ENCODE results near the gene PGM3.

The PGM3 gene

GRCh38 chr6:83198486-83199172, 5.6 kb upstream of the PGM3 start:
- Histone ChIP-seq H3K36me3 (ENCODE audit: control insufficient read depth in 2 of 2, insufficient read depth in 1 of 2, low read length in 2 of 2) (peaks cover 16 to 34% of the 10 kb centered on the region in 2 experiments), H3K27ac (ENCODE audit: extremely low read depth, low read depth, low read length) (no peak overlapping the region), H3K9me3 (ENCODE audit: control insufficient read depth, insufficient read depth, low read depth, low read length) (no peaks in the 10 kb centered on the region), H3K4me3 (ENCODE audit: low read depth, low read length) (no peak overlapping the region), H3K4me1 (ENCODE audit: control insufficient read depth, insufficient read depth, low read length) (no peaks in the 10 kb centered on the region)
- TF ChIP-seq ZNF501 (tag by site-specific recombination; IDR thresholded peaks at IDR 0.05) (no peak), ZNF843 (tag by site-specific recombination; IDR thresholded peaks at IDR 0.05) (no peak), ZNF48 (tag by site-specific recombination; IDR thresholded peaks at IDR 0.05) (no peak)
- POLR2A ChIA-PET, result no interaction called here
- CTCF ChIA-PET, result interaction anchor here (0.5 to 2.5 kb wide), 6 partner anchors 16 to 316 kb away, joined by 3 to 8 read pairs (median 6); partner anchors contain the start of genes DOP1A and PRSS35

- Histone ChIP-seq H3K4me1 (ENCODE audit: control insufficient read depth, insufficient read depth, low read length) (peaks cover 2% of the 10 kb centered on the region; the same call in 1 of the 2 replicates), H3K27ac (ENCODE audit: extremely low read depth, low read depth, low read length) (peak overlapping the region; percentile 76; the same call in 1 of the 2 replicates), H3K36me3 (ENCODE audit: control insufficient read depth in 2 of 2, insufficient read depth in 1 of 2, low read length in 2 of 2) (peaks cover 16 to 56% of the 10 kb centered on the region in 2 experiments), H3K4me3 (ENCODE audit: low read depth, low read length) (peak overlapping the region; percentile 94), H3K9me3 (ENCODE audit: control insufficient read depth, insufficient read depth, low read depth, low read length) (no peaks in the 10 kb centered on the region)
- ChIA-PET CTCF (interaction anchor here (0.6 to 4.0 kb wide), 5 partner anchors 21 to 421 kb away, joined by 3 to 29 read pairs (median 6); partner anchors contain the start of genes DOP1A and UBE3D), POLR2A (interaction anchor here (0.9 to 1.6 kb wide), 5 partner anchors 10 to 128 kb away, joined by 3 to 5 read pairs (median 4); partner anchors contain the start of gene UBE3D)
- TF ChIP-seq ZNF501 (tag by site-specific recombination; IDR thresholded peaks at IDR 0.05), result no peak
- no peak for TF ChIP-seq ZNF202 (tag by site-specific recombination; IDR thresholded peaks at IDR 0.05; ENCODE audit: borderline replicate concordance)
- no peak for TF ChIP-seq ZNF146 (tag by site-specific recombination; IDR thresholded peaks at IDR 0.05)
- peak; percentile 15; the same call in 1 of the 2 replicates for TF ChIP-seq CTCF (tag by site-specific recombination; IDR thresholded peaks at IDR 0.05)
- TF ChIP-seq ZBTB26 (tag by site-specific recombination; optimal IDR thresholded peaks at IDR 0.05), result no peak
- no peak for TF ChIP-seq ZNF677 (tag by site-specific recombination; IDR thresholded peaks at IDR 0.05)
- TF ChIP-seq BCL6B (tag by site-specific recombination; IDR thresholded peaks at IDR 0.05), result no peak
- TF ChIP-seq ZNF747 (tag by site-specific recombination; IDR thresholded peaks at IDR 0.05), result no peak
- no peak for TF ChIP-seq ZNF404 (tag by site-specific recombination; IDR thresholded peaks at IDR 0.05)
- TF ChIP-seq SCRT2 (tag by site-specific recombination; IDR thresholded peaks at IDR 0.05), result peak; percentile 100
- no peak for TF ChIP-seq ZFP37 (tag by site-specific recombination; IDR thresholded peaks at IDR 0.05)
- no peak for TF ChIP-seq KLF16 (tag by site-specific recombination; IDR thresholded peaks at IDR 0.05)
- no peak for TF ChIP-seq ZNF645 (tag by site-specific recombination; IDR thresholded peaks at IDR 0.05)
- TF ChIP-seq ZNF654 (tag by site-specific recombination; IDR thresholded peaks at IDR 0.05; ENCODE audit: low read depth), result no peak
- TF ChIP-seq ZNF600 (tag by site-specific recombination; IDR thresholded peaks at IDR 0.05), result peak; percentile 86; the same call in 1 of the 2 replicates
- TF ChIP-seq ZNF585B (tag by site-specific recombination; IDR thresholded peaks at IDR 0.05), result no peak
- peak; percentile 10; the same call in 1 of the 2 replicates for TF ChIP-seq SP3 (tag by site-specific recombination; IDR thresholded peaks at IDR 0.05)
- TF ChIP-seq ZNF707 (tag by site-specific recombination; IDR thresholded peaks at IDR 0.05), result no peak
- no peak for TF ChIP-seq BCL11A (tag by site-specific recombination; IDR thresholded peaks at IDR 0.05; ENCODE audit: low read depth)
- TF ChIP-seq KLF9 (tag by site-specific recombination; IDR thresholded peaks at IDR 0.05; ENCODE audit: low read depth), result no peak
- TF ChIP-seq ZNF366 (tag by site-specific recombination; conservative IDR thresholded peaks at IDR 0.05), result no peak
- no peak for TF ChIP-seq ZSCAN30 (tag by site-specific recombination; IDR thresholded peaks at IDR 0.05)
- TF ChIP-seq BCL11B (tag by site-specific recombination; IDR thresholded peaks at IDR 0.05; ENCODE audit: low read depth), result no peak
- TF ChIP-seq PRDM1 (tag by site-specific recombination; IDR thresholded peaks at IDR 0.05), result peak; percentile 62; the same call in 1 of the 2 replicates
- no peak for TF ChIP-seq RBAK (tag by site-specific recombination; IDR thresholded peaks at IDR 0.05)
- no peak for TF ChIP-seq ZNF214 (tag by site-specific recombination; IDR thresholded peaks at IDR 0.05; ENCODE audit: borderline replicate concordance)
- TF ChIP-seq ZNF112 (tag by site-specific recombination; IDR thresholded peaks at IDR 0.05), result no peak
These were observed 892 bp upstream of the PGM3 start for GRCh38 chr6:83193747-83194566.

All from HEK293 (cell line).